Right renal cortex interstitium (tissue), 3 donors: ENCODE results near the gene NCAPD2. TPM values are rescaled to one million over a fixed set of nuclear protein-coding genes. Genes with fewer than 3 reads are reported as not detected.

ENCODE experiments used
- DNase-seq, 3 donors: peaks; one replicate each; pipeline ENCODE4 v3.0.0-alpha.2; 2013; ENCODE audit warnings: low read depth in 3 of 3, low spot score in 2 of 3
- polyA plus RNA-seq, 3 donors: library from polyadenylated mRNA; unstranded; fragments of 120-200 nt; gene quantifications; one replicate each; pipeline ENCODE4 v1.2.1, GENCODE V29; 2013; ENCODE audit not compliant: insufficient read length in 3 of 3

The NCAPD2 gene, protein sequence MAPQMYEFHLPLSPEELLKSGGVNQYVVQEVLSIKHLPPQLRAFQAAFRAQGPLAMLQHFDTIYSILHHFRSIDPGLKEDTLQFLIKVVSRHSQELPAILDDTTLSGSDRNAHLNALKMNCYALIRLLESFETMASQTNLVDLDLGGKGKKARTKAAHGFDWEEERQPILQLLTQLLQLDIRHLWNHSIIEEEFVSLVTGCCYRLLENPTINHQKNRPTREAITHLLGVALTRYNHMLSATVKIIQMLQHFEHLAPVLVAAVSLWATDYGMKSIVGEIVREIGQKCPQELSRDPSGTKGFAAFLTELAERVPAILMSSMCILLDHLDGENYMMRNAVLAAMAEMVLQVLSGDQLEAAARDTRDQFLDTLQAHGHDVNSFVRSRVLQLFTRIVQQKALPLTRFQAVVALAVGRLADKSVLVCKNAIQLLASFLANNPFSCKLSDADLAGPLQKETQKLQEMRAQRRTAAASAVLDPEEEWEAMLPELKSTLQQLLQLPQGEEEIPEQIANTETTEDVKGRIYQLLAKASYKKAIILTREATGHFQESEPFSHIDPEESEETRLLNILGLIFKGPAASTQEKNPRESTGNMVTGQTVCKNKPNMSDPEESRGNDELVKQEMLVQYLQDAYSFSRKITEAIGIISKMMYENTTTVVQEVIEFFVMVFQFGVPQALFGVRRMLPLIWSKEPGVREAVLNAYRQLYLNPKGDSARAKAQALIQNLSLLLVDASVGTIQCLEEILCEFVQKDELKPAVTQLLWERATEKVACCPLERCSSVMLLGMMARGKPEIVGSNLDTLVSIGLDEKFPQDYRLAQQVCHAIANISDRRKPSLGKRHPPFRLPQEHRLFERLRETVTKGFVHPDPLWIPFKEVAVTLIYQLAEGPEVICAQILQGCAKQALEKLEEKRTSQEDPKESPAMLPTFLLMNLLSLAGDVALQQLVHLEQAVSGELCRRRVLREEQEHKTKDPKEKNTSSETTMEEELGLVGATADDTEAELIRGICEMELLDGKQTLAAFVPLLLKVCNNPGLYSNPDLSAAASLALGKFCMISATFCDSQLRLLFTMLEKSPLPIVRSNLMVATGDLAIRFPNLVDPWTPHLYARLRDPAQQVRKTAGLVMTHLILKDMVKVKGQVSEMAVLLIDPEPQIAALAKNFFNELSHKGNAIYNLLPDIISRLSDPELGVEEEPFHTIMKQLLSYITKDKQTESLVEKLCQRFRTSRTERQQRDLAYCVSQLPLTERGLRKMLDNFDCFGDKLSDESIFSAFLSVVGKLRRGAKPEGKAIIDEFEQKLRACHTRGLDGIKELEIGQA (N-terminal part only)
- 10 to 100 TPM; 53.5 to 57.1 (median 56.0) TPM for polyA plus RNA-seq

DNA sequence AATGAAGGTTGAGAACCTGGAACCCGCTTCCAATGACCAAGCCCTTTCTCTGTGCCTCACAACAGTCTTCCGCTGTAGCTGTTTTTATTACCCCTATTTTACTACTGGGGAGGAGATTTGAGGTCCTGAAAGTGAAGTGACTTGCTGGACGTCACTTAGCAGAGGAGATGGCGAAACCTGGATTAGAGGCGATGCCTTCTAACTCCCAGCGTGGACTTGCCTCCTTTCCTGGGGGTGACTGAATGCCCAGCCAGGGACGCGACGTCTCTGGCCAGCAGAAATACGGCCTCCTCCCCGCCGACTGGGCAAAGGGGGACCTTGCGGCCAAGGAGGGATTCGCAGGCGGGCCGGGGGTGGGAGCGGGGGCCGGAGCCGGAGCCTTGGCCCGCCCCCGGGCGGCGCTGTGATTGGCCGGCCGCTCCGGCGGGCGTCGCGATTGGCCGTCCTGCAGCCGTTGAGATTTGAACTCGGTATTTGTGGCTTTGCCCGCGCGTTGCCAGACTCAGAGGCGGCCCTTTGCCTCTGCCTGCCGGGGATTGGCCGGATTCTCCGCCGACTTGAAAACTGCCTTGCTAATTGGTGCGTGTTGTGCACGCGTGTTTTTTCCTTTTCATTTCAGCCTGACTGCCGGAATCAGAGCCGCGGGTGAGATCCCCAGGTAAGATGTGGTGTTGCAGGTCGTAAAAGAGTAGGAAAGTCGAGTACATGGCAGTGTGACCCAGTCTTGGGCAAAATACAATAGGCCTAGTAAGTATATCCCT, at the start of gene NCAPD2:
NCAPD2 (plus strand) TSS at position 606 of the 761 bp plus-strand sequence. CDS start 997 bp downstream, outside the sequence.
- DNase-seq = peak; percentile 85 to 93 (median 88)

DNA sequence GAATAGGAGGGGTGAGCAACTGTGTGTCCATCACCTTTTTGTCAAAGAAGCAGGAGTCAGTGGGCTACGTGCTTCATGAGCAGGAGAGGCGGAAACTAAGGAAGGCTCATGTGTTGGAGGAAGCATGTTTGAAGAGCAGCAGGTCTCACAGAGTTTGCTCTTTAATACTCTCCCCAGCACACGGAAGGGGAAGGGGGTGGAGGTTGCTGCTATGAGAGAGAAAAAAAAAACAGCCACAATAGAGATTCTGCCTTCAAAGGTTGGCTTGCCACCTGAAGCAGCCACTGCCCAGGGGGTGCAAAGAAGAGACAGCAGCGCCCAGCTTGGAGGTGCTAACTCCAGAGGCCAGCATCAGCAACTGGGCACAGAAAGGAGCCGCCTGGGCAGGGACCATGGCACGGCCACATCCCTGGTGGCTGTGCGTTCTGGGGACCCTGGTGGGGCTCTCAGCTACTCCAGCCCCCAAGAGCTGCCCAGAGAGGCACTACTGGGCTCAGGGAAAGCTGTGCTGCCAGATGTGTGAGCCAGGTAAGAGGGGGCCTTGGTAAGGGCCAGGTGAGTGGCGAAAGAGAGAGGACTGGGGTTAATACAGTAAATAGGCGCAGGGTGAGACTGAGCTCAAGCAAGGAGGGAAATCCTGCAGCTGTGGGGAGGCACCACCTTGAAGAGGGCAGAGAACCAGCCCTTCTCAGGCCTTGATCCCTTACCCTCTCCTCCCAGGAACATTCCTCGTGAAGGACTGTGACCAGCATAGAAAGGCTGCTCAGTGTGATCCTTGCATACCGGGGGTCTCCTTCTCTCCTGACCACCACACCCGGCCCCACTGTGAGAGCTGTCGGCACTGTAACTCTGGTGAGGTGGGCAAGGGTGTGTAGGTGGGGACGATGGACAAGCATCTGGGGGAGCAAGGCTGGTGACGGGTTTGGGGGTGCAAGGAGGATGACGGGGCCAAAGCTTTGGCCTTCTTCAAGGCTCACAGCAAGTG, 48.9 kb upstream of the NCAPD2 start, which contains the start of gene CD27:
CD27 (plus strand) TSS at position 252 of the 985 bp plus-strand sequence; CDS start at position 393, 141 bp downstream.
- DNase-seq = no peak

DNA sequence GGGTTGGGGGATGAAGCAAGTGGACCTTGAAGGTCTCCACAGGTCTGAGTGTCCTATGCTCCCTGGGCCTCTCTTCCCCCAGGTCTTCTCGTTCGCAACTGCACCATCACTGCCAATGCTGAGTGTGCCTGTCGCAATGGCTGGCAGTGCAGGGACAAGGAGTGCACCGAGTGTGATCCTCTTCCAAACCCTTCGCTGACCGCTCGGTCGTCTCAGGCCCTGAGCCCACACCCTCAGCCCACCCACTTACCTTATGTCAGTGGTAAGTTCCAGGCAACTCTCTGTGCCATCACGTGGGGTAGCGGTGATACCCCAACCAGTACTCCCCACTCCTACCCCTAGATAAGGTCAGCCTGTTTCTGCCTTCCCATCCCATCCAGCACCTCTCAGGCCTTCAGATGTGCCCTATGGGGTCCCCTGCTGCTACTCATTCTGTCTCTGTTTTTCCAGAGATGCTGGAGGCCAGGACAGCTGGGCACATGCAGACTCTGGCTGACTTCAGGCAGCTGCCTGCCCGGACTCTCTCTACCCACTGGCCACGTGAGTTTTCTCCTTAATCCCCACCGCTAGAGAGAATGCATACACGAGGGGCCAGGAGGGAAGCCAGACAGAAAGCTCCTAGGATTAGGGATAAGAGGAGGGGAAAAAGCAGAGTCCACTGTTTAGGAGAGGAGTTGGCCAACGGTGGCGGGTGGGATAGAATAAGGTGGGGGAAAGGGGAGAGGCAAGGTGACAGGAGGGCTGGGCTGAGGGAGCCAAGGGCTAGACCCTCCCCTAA, 43.6 kb upstream of the NCAPD2 start:
- DNase-seq = no peak

DNA sequence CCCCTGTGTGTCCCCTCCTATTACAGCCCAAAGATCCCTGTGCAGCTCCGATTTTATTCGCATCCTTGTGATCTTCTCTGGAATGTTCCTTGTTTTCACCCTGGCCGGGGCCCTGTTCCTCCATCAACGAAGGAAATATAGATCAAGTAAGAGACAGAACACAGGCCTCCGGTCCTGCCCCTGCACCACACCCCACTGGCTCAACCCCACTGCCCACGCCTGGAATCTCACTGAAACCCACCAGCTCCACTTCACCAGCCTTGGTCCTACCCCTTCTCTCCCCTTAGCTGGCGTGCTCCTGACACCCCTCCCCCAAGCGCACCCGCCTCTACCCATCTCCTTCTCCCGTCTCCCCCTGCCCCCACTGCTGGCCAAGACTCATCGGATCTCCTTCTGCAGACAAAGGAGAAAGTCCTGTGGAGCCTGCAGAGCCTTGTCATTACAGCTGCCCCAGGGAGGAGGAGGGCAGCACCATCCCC, 43.0 kb upstream of the NCAPD2 start:
- no peak for DNase-seq

DNA sequence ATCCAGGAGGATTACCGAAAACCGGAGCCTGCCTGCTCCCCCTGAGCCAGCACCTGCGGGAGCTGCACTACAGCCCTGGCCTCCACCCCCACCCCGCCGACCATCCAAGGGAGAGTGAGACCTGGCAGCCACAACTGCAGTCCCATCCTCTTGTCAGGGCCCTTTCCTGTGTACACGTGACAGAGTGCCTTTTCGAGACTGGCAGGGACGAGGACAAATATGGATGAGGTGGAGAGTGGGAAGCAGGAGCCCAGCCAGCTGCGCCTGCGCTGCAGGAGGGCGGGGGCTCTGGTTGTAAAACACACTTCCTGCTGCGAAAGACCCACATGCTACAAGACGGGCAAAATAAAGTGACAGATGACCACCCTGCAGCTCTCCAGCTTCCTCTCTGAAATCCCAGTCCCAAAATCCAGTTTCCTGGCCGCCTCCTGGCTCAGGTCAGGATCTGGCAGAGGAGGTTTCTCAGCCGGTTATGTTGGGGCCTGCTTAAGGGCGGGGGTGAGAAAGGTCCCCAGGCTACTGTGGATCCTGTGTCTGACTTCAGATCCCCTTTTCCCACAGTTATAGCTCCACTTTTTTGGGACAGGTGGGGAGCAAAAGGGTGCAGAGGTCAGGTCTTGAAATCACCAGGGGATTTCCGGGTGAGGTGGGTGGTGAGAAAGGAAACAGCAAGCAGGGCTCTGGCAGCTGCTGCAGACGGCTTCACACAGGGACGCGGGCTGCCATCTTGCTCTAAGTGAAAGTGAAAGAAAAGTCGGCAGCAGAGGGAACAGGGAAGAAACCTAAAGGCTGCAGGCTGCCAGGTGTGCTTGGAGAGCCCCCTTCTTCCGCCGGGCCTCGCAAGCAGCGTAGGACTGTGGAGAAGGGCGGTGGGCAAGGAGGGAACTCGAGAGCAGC, 42.3 kb upstream of the NCAPD2 start, which contains the start of gene TAPBPL:
TAPBPL (plus strand) TSS at position 695 of the 897 bp plus-strand sequence. CDS start 207 bp downstream, outside the sequence.
- DNase-seq = peak; percentile 73 to 78 (median 75)

DNA sequence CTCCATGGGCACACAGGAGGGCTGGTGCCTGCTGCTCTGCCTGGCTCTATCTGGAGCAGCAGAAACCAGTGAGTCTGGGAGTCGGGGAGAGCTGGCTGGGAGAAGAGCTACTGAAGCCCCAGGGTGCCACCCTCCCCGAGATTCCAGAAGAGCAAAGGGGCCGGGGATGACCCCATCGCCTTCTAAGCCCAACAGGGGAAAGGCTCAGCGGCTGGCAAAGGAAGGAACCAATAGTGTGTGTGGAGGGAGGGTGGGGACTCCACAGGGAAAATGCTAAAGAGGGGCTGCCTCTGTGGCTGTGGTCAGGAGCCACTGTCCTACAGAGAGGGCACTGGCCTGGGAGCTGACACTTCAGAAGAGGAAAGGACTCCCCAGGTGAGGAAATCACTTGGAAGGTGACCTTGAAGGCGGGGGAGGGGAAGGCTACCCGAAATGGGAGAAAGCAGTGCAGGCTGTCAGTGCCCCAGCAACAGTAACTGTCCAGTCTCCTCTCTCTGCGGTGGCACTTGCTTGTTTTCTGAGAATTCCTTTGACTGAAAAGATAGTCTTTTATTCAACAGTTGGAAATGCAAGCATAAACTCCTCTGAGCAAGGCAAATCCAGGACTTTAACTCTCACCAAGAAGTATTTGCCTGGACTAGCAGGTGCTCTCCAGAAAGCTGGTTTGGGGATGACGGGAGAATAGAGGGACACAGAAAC, 41.5 kb upstream of the NCAPD2 start:
- DNase-seq = no peak

DNA sequence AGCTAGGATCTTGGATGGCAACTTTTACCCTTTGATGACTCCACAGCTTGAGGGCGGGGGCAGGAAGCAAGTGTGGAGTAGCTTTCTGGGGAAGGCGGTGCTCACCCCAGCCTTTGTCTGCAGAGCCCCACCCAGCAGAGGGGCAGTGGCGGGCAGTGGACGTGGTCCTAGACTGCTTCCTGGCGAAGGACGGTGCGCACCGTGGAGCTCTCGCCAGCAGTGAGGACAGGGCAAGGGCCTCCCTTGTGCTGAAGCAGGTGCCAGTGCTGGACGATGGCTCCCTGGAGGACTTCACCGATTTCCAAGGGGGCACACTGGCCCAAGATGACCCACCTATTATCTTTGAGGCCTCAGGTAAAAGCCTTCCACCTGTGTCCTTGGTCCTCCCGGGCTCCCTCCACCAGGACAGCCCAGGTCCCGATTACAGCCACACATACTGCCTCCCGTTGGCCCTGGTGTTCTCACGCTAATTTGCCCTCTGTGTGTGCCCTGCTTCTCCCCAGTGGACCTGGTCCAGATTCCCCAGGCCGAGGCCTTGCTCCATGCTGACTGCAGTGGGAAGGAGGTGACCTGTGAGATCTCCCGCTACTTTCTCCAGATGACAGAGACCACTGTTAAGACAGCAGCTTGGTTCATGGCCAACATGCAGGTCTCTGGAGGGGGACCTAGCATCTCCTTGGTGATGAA, 40.8 kb upstream of the NCAPD2 start:
- no peak for DNase-seq

DNA sequence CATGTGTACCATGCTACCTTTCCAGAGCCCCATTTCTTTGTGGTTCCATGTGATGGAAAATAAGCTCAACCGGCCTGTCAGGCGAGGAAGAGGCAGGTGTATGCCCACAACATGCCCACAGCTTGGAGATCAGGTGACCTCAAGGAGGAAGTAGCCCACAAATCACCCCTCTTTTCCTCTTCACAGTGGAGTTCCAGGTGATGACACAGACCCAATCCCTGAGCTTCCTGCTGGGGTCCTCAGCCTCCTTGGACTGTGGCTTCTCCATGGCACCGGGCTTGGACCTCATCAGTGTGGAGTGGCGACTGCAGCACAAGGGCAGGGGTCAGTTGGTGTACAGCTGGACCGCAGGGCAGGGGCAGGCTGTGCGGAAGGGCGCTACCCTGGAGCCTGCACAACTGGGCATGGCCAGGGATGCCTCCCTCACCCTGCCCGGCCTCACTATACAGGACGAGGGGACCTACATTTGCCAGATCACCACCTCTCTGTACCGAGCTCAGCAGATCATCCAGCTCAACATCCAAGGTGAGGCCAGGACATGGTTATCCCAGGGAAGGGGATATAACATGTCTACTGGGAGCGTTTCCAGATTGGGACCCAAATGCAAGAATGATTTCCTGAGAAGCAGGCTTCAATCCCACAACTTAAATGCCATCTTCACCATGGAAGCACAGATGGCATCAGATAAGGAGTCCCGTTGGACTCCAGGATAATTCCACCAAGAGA, 36.5 kb upstream of the NCAPD2 start:
- no peak for DNase-seq

DNA sequence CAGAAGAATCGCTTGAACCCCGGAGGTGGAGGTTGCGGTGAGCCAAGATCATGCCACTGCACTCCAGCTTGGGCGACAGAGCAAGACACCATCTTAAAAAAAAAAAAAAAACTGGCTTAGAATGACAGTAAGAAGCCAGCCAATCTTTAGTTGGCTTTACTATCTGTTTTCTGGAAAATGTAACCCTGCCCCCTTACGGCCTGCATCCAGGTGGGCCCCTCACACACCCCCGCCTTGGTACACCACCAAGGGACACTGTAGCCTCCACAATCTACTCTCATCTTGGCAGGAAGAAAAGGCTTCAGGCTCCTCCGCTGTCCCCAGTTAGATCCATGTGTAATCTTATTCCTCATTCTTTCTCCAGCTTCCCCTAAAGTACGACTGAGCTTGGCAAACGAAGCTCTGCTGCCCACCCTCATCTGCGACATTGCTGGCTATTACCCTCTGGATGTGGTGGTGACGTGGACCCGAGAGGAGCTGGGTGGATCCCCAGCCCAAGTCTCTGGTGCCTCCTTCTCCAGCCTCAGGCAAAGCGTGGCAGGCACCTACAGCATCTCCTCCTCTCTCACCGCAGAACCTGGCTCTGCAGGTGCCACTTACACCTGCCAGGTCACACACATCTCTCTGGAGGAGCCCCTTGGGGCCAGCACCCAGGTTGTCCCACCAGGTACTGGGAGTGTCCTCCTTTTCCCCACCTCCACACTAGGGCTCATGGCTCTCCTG, 35.5 kb upstream of the NCAPD2 start:
- DNase-seq = no peak

DNA sequence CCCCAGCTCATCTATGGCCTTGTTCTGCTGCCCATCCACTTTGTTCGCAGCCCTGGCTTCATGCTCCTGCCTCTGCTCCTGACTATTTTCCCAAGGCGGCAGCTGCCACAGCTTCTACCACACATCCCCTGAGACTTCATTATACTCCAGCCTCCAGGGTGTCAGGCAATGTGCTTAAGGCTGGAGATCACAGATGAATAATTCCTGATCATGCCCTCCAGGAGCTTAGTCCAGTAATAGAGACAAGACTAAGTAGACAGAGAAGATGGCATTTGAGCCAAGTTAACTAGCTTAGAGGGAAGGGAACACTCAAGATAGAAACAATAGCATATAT, 34.9 kb upstream of the NCAPD2 start:
- DNase-seq = no peak

DNA sequence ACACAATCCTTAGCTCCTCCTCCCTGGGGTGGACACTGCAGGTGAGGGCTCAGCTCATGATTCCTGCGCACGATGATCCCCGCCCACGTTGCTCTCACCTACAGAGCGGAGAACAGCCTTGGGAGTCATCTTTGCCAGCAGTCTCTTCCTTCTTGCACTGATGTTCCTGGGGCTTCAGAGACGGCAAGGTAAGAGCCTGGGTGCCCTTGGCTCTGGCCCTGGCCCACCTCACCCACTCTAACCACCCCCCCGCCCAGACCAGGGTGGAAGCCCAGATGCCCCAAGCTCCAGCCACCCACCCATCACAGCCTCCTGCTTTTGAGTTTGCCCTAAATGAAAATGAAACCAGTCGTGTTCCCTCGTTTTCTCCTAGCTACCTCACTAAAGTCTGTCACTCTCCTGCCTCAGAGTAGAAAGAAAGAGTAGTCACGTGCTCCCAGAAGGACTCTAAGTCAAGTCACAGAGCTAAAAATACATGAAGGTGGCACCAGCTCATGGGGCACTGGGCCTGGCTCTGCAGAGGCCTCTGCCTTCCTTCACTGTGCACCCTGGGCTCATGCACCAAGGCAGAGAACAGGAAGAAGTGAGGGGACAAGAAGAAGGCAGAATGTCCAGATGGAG, 33.0 kb upstream of the NCAPD2 start:
- DNase-seq = no peak

DNA sequence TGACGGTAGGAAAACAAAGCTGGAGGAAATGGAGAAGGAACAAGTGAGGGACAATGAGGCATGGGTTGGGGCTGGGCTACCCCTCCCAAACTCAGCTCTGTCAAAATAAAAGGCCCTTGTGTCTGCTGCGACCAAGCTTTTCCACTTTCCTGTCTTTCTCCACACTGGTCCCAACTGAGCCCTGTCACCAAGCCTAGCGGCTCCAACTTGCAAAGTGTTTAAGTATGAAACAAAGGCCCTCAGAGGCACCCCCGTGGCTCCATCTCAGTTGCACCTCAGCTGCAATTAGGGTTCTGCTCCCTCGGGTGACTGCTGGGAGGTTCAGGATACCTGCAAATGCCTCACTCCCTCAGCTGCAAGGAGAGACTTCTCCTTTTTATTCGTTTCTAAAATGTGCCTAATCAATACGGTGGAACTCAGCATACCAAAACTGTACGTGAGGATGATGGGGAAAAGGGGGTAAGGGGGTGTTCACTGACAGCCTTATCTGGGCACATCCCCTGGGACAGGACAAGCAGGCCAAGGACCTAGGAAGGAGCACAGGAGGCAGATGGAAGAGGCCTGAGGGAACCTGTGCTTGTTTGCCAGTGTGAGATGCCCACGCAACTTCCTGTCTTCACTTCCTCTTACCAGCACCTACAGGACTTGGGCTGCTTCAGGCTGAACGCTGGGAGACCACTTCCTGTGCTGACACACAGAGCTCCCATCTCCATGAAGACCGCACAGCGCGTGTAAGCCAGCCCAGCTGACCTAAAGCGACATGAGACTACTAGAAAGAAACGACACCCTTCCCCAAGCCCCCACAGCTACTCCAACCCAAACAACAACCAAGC, 32.3 kb upstream of the NCAPD2 start:
- no peak for DNase-seq
